GM23338 (cell line): Measurements from ENCODE around the gene CCNA1. TPM values are rescaled to one million over a fixed set of nuclear protein-coding genes. Genes with fewer than 3 reads are reported as not detected.

Experiments
- ATAC-seq: fragments of 200-7000 bp; cut with Tn5 transposase; 3 replicates; pipeline ENCODE4 v1.9.1; 2020
- DNase-seq: peaks from one replicate; pipeline ENCODE4 v3.0.0-alpha.2; 2015; ENCODE audit warnings: low spot score
- H2AFZ ChIP-seq: fragments of 200-600 bp; sonication (generic); 2 replicates; pipeline ENCODE4 v1.8.0; 2016; ENCODE audit warnings: antibody characterized with exemption, mild to moderate bottlenecking, moderate library complexity
- H3F3A ChIP-seq: fragments of 200-600 bp; sonication (generic); replicated peaks from 2 replicates; pipeline ENCODE4 v1.8.0; 2017; ENCODE audit warnings: antibody characterized with exemption, mixed run types, low read depth
- H3K27ac ChIP-seq: fragments of 200-600 bp; sonication (generic); 2 replicates; pipeline ENCODE4 v1.6.1; 2016; ENCODE audit warnings: low read depth
- H3K27me3 ChIP-seq: fragments of 200-600 bp; sonication (generic); 2 replicates; pipeline ENCODE4 v1.8.0; 2016; ENCODE audit warnings: mild to moderate bottlenecking, mixed run types, moderate library complexity; ENCODE audit not compliant: insufficient read depth
- H3K36me3 ChIP-seq: fragments of 200-600 bp; sonication (generic); 2 replicates; pipeline ENCODE4 v1.8.0; 2016; ENCODE audit warnings: mild to moderate bottlenecking; ENCODE audit not compliant: insufficient read depth
- H3K4me1 ChIP-seq: fragments of 200-600 bp; sonication (generic); 2 replicates; pipeline ENCODE4 v1.8.0; 2016; ENCODE audit warnings: mild to moderate bottlenecking, moderate library complexity; ENCODE audit not compliant: insufficient read depth
- H3K4me2 ChIP-seq: fragments of 200-600 bp; sonication (generic); 2 replicates; pipeline ENCODE4 v1.7.1; 2017; ENCODE audit warnings: mixed run types
- H3K4me3 ChIP-seq: fragments of 200-600 bp; sonication (generic); 2 replicates; pipeline ENCODE4 v1.6.1; 2016; ENCODE audit warnings: mixed run types
- H3K79me2 ChIP-seq: fragments of 200-600 bp; sonication (generic); replicated peaks from 2 replicates; pipeline ENCODE4 v1.8.0; 2017; ENCODE audit warnings: mild to moderate bottlenecking; ENCODE audit not compliant: insufficient read depth
- H3K9me2 ChIP-seq: fragments of 200-600 bp; sonication (generic); 2 replicates; pipeline ENCODE4 v1.8.0; 2017; ENCODE audit not compliant: insufficient read depth
- H4K20me1 ChIP-seq: fragments of 200-600 bp; sonication (generic); replicated peaks from 2 replicates; pipeline ENCODE4 v1.8.0; 2017; ENCODE audit warnings: mild to moderate bottlenecking; ENCODE audit not compliant: insufficient read depth
- H3K27ac Mint-ChIP-seq: 2 replicates; pipeline ENCODE4 v1.8.0; 2020; ENCODE audit warnings: inconsistent platforms, mild to moderate bottlenecking, moderate library complexity, mixed read lengths
- H3K27me3 Mint-ChIP-seq: 3 replicates; pipeline ENCODE4 v1.8.0; 2022; ENCODE audit warnings: low read depth, mild to moderate bottlenecking, moderate library complexity, mixed read lengths, inconsistent platforms; ENCODE audit not compliant: insufficient read depth, poor library complexity
- H3K36me3 Mint-ChIP-seq: 3 replicates; pipeline ENCODE4 v1.8.0; 2021; ENCODE audit warnings: low read depth, mild to moderate bottlenecking, inconsistent platforms, moderate library complexity, mixed read lengths
- H3K4me1 Mint-ChIP-seq: 3 replicates; pipeline ENCODE4 v1.8.0; 2020; ENCODE audit warnings: mild to moderate bottlenecking, inconsistent platforms, mixed read lengths
- H3K4me3 Mint-ChIP-seq: 3 replicates; pipeline ENCODE4 v1.8.0; 2021; ENCODE audit warnings: moderate library complexity, mild to moderate bottlenecking, inconsistent platforms, mixed read lengths
- H3K9me3 Mint-ChIP-seq: 3 replicates; pipeline ENCODE4 v1.8.0; 2020; ENCODE audit warnings: moderate library complexity, mild to moderate bottlenecking, inconsistent platforms, mixed read lengths
- CREB1 ChIP-seq: fragments of 250-450 bp; sonication (Bioruptor Pico); IDR thresholded peaks from 2 replicates; pipeline ENCODE4 v1.5.0; 2020; ENCODE audit warnings: low read depth, mild to moderate bottlenecking, moderate library complexity
- CTCF ChIP-seq, 2 experiments: fragments of 200-600 bp in 1 of 2; sonication (generic) in 1 of 2; conservative IDR thresholded peaks; 2 replicates each; pipeline versions ENCODE4 v1.5.1 to v1.6.1; 2016 to 2017; ENCODE audit warnings: antibody characterized with exemption in 2 of 2, low read depth in 2 of 2, mild to moderate bottlenecking in 2 of 2, moderate library complexity in 1 of 2
- EZH2 ChIP-seq: fragments of 200-600 bp; sonication (generic); IDR thresholded peaks from one replicate; pipeline ENCODE4 v1.8.0; 2017; ENCODE audit warnings: antibody characterized with exemption, mild to moderate bottlenecking, low read depth; ENCODE audit not compliant: unreplicated experiment
- EZH2phosphoT487 ChIP-seq: fragments of 200-600 bp; sonication (generic); IDR thresholded peaks from one replicate; pipeline ENCODE4 v1.8.1; 2018; ENCODE audit warnings: antibody characterized with exemption; ENCODE audit not compliant: unreplicated experiment
- JUNB ChIP-seq: IDR thresholded peaks from one replicate; pipeline ENCODE4 v1.6.1; 2016; ENCODE audit warnings: antibody characterized with exemption; ENCODE audit not compliant: unreplicated experiment
- NANOG ChIP-seq: IDR thresholded peaks from 2 replicates; pipeline ENCODE4 v1.6.1; 2016; ENCODE audit warnings: antibody characterized with exemption, borderline replicate concordance
- POLR2AphosphoS5 ChIP-seq: IDR thresholded peaks from 2 replicates; pipeline ENCODE4 v1.6.1; 2016; ENCODE audit warnings: antibody characterized with exemption, low read depth
- STAT1 ChIP-seq: IDR thresholded peaks from one replicate; pipeline ENCODE4 v1.6.1; 2016; ENCODE audit warnings: antibody characterized with exemption; ENCODE audit not compliant: unreplicated experiment
- ZNF114 ChIP-seq: fragments of 250-450 bp; sonication (Bioruptor Pico); IDR thresholded peaks from 2 replicates; pipeline ENCODE4 v1.5.0; 2020; ENCODE audit warnings: mild to moderate bottlenecking, moderate library complexity
- ZNF331 ChIP-seq: fragments of 250-450 bp; sonication (Bioruptor Pico); IDR thresholded peaks from 2 replicates; pipeline ENCODE4 v1.5.0; 2020; ENCODE audit warnings: low read depth, mild to moderate bottlenecking, moderate library complexity
- ZNF462 ChIP-seq: fragments of 250-450 bp; sonication (Bioruptor Pico); IDR thresholded peaks from 2 replicates; pipeline ENCODE4 v1.5.0; 2020; ENCODE audit warnings: mild to moderate bottlenecking, moderate library complexity
- polyA plus RNA-seq: library from polyadenylated mRNA; unstranded; fragments of >200 nt; fragmentation: Nextera tagmentation; extraction: Ambion mirVana; gene quantifications from 2 replicates; pipeline ENCODE4 v1.2.1, GENCODE V29; 2016
- total RNA-seq: library from RNA; depleted of rRNA; stranded (reverse); fragments of >200 nt; shearing (Covaris generic); gene quantifications from 2 replicates; pipeline ENCODE4 v1.2.3, GENCODE V29; 2014
- TF ChIP-seq, protein P1 (sequence below): IDR thresholded peaks from 2 replicates; pipeline ENCODE4 v1.6.1; 2016; ENCODE audit warnings: antibody characterized with exemption
- TF ChIP-seq, protein P2 (sequence below): IDR thresholded peaks from one replicate; pipeline ENCODE4 v1.6.1; 2018; ENCODE audit warnings: antibody characterized with exemption; ENCODE audit not compliant: unreplicated experiment

Gene CCNA1
- total and polyA plus RNA-seq, 2 experiments from 2014 or later: 3.8 to 7.4 TPM

DNA sequence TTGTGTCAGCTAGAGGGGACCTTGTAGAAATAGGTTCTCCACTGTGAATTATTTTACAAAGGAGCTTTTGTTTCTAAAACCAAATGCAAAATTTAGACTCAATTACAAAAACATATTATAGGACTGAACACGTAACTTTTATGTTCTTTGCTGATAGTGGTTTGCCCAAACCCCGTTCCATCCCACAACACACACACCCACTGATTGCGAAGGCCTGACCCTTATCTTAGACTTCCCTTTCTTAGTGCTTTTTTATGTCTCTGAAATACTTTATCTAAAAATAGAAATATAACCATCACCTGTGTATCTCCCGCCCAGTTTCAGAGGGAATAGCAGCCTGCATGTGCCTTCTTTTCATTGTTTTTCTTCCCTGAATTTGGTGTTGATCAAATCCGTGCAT is 13.0 kb downstream of the CCNA1 start:
- no peaks in the 10 kb centered on the region for H3K9me3 Mint-ChIP-seq
- no peaks in the 10 kb centered on the region for H3K79me2 ChIP-seq
- no peak for DNase-seq
- H4K20me1 ChIP-seq: no peaks in the 10 kb centered on the region
- H3K4me3 Mint-ChIP-seq: no peak overlapping the region
- H3K9me2 ChIP-seq: no peaks in the 10 kb centered on the region
- H3K36me3 Mint-ChIP-seq: no peaks in the 10 kb centered on the region
- H3K4me3 ChIP-seq: no peak overlapping the region
- H3K27ac ChIP-seq: no peak overlapping the region
- no peaks in the 10 kb centered on the region for H3K27me3 ChIP-seq
- H3K27ac Mint-ChIP-seq: no peak overlapping the region
- H3K36me3 ChIP-seq: no peaks in the 10 kb centered on the region
- no peak overlapping the region for H3K4me2 ChIP-seq
- no peaks in the 10 kb centered on the region for H3K4me1 ChIP-seq
- TF ChIP-seq ZNF331 (no peak), JUNB (no peak), STAT1 (no peak), CTCF (conservative IDR thresholded peaks at IDR 0.05; ENCODE audit: low read depth in 2 of 2) (no peak), EZH2 (no peak), ZNF114 (CRISPR knock-in tag) (no peak), POLR2AphosphoS5 (no peak), EZH2phosphoT487 (no peak), ZNF462 (CRISPR knock-in tag) (no peak), CREB1 (CRISPR knock-in tag) (no peak), NANOG (no peak)
- TF ChIP-seq, protein P1, sequence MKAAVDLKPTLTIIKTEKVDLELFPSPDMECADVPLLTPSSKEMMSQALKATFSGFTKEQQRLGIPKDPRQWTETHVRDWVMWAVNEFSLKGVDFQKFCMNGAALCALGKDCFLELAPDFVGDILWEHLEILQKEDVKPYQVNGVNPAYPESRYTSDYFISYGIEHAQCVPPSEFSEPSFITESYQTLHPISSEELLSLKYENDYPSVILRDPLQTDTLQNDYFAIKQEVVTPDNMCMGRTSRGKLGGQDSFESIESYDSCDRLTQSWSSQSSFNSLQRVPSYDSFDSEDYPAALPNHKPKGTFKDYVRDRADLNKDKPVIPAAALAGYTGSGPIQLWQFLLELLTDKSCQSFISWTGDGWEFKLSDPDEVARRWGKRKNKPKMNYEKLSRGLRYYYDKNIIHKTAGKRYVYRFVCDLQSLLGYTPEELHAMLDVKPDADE: no peak
- TF ChIP-seq, protein P2, sequence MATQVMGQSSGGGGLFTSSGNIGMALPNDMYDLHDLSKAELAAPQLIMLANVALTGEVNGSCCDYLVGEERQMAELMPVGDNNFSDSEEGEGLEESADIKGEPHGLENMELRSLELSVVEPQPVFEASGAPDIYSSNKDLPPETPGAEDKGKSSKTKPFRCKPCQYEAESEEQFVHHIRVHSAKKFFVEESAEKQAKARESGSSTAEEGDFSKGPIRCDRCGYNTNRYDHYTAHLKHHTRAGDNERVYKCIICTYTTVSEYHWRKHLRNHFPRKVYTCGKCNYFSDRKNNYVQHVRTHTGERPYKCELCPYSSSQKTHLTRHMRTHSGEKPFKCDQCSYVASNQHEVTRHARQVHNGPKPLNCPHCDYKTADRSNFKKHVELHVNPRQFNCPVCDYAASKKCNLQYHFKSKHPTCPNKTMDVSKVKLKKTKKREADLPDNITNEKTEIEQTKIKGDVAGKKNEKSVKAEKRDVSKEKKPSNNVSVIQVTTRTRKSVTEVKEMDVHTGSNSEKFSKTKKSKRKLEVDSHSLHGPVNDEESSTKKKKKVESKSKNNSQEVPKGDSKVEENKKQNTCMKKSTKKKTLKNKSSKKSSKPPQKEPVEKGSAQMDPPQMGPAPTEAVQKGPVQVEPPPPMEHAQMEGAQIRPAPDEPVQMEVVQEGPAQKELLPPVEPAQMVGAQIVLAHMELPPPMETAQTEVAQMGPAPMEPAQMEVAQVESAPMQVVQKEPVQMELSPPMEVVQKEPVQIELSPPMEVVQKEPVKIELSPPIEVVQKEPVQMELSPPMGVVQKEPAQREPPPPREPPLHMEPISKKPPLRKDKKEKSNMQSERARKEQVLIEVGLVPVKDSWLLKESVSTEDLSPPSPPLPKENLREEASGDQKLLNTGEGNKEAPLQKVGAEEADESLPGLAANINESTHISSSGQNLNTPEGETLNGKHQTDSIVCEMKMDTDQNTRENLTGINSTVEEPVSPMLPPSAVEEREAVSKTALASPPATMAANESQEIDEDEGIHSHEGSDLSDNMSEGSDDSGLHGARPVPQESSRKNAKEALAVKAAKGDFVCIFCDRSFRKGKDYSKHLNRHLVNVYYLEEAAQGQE: no peak
- no peak for ATAC-seq
- no peaks in the 10 kb centered on the region for H3F3A ChIP-seq
- H2AFZ ChIP-seq: no peak overlapping the region
- no peaks in the 10 kb centered on the region for H3K27me3 Mint-ChIP-seq
- H3K4me1 Mint-ChIP-seq: peaks cover 3% of the 10 kb centered on the region
